ENCODE results near the gene ANHX. TPM values are rescaled to one million over a fixed set of nuclear protein-coding genes. Genes with fewer than 3 reads are reported as not detected.

The ANHX gene
- total RNA-seq, 1 experiment from 2014 or later = not detected

GRCh38 chr12:133236556-133236955 is 879 bp upstream of the ANHX start:
- CTCF ChIA-PET = no interaction called here
- ATAC-seq = no peak
- Histone ChIP-seq H3K27ac (ENCODE audit: low read length) (no peak overlapping the region), H3K9me3 (ENCODE audit: low read length) (no peaks in the 10 kb centered on the region), H3K79me2 (ENCODE audit: low read length) (no peaks in the 10 kb centered on the region), H4K20me1 (ENCODE audit: low read length) (no peaks in the 10 kb centered on the region), H3K4me3 (ENCODE audit: low read length) (no peak overlapping the region), H3K27me3 (ENCODE audit: low read length) (no peaks in the 10 kb centered on the region), H3K9ac (ENCODE audit: low read length) (no peak overlapping the region), H2AFZ (ENCODE audit: low read length) (no peak overlapping the region), H3F3A (ENCODE audit: low read length, unreplicated experiment) (no peaks in the 10 kb centered on the region), H3K36me3 (ENCODE audit: low read depth, low read length) (no peaks in the 10 kb centered on the region), H3K4me2 (ENCODE audit: low read length) (no peak overlapping the region), H3K9me2 (replicated peaks; ENCODE audit: low read length) (no peaks in the 10 kb centered on the region), H3K4me1 (ENCODE audit: insufficient read depth, low read length) (no peaks in the 10 kb centered on the region)
- intact Hi-C loops (cut with micrococcal nuclease) = no loop called here
- BruUV-seq (replicated peaks) = no TSS peak
- DNase-seq = no peak
- POLR2A ChIA-PET (ENCODE audit: unreplicated experiment) = no interaction called here
- no peak for TF ChIP-seq EZH2phosphoT487 (IDR thresholded peaks at IDR 0.05; ENCODE audit: borderline replicate concordance, low read length)
- TF ChIP-seq EZH2 (IDR thresholded peaks at IDR 0.05; ENCODE audit: low read length, unreplicated experiment) = no peak

- ChIA-PET CTCF (no interaction called here), POLR2A (ENCODE audit: unreplicated experiment) (no interaction called here)
- no peak for TF ChIP-seq EZH2 (IDR thresholded peaks at IDR 0.05; ENCODE audit: low read length, unreplicated experiment)
- TF ChIP-seq EZH2phosphoT487 (IDR thresholded peaks at IDR 0.05; ENCODE audit: borderline replicate concordance, low read length) = no peak
- TF ChIP-seq CTCF (conservative IDR thresholded peaks at IDR 0.05; ENCODE audit: low read depth, low read length) = no peak
- no peak overlapping the region for H3K4me2 ChIP-seq (ENCODE audit: low read length)
- DNase-seq (no peak), ATAC-seq (no peak)
- H3K27ac ChIP-seq (ENCODE audit: low read length) = no peak overlapping the region
- intact Hi-C loops (cut with micrococcal nuclease) = no loop called here
- no peak overlapping the region for H3K9ac ChIP-seq (ENCODE audit: low read length)
- H3K9me3 ChIP-seq (ENCODE audit: low read length) = no peaks in the 10 kb centered on the region
- H3K27me3 ChIP-seq (ENCODE audit: low read length) = no peaks in the 10 kb centered on the region
- H4K20me1 ChIP-seq (ENCODE audit: low read length) = no peaks in the 10 kb centered on the region
- H3F3A ChIP-seq (ENCODE audit: low read length, unreplicated experiment) = no peaks in the 10 kb centered on the region
- no peaks in the 10 kb centered on the region for H3K4me1 ChIP-seq (ENCODE audit: insufficient read depth, low read length)
- H3K36me3 ChIP-seq (ENCODE audit: low read depth, low read length) = no peaks in the 10 kb centered on the region
- H2AFZ ChIP-seq (ENCODE audit: low read length) = no peak overlapping the region
- no peaks in the 10 kb centered on the region for H3K9me2 ChIP-seq (replicated peaks; ENCODE audit: low read length)
- BruUV-seq (replicated peaks) = no TSS peak
- no peaks in the 10 kb centered on the region for H3K79me2 ChIP-seq (ENCODE audit: low read length)
- H3K4me3 ChIP-seq (ENCODE audit: low read length) = no peak overlapping the region
Measured at GRCh38 chr12:133236144-133236543, 467 bp upstream of the ANHX start.

- no peak for DNase-seq
- no peak overlapping the region for H3K4me3 ChIP-seq (ENCODE audit: low read length)
- intact Hi-C loops (cut with micrococcal nuclease) = no loop called here
- no peak for ATAC-seq
- H3K36me3 ChIP-seq (ENCODE audit: low read depth, low read length) = no peaks in the 10 kb centered on the region
- no peaks in the 10 kb centered on the region for H3K9me2 ChIP-seq (replicated peaks; ENCODE audit: low read length)
- ChIA-PET CTCF (no interaction called here), POLR2A (ENCODE audit: unreplicated experiment) (no interaction called here)
- H4K20me1 ChIP-seq (ENCODE audit: low read length) = no peaks in the 10 kb centered on the region
- no TSS peak for BruUV-seq (replicated peaks)
- no peaks in the 10 kb centered on the region for H3K27me3 ChIP-seq (ENCODE audit: low read length)
- no peaks in the 10 kb centered on the region for H3K9me3 ChIP-seq (ENCODE audit: low read length)
- no peak overlapping the region for H3K27ac ChIP-seq (ENCODE audit: low read length)
- H3K4me2 ChIP-seq (ENCODE audit: low read length) = no peak overlapping the region
- no peaks in the 10 kb centered on the region for H3F3A ChIP-seq (ENCODE audit: low read length, unreplicated experiment)
- H2AFZ ChIP-seq (ENCODE audit: low read length) = no peak overlapping the region
- no peaks in the 10 kb centered on the region for H3K79me2 ChIP-seq (ENCODE audit: low read length)
- no peaks in the 10 kb centered on the region for H3K4me1 ChIP-seq (ENCODE audit: insufficient read depth, low read length)
- H3K9ac ChIP-seq (ENCODE audit: low read length) = no peak overlapping the region
- TF ChIP-seq EZH2 (IDR thresholded peaks at IDR 0.05; ENCODE audit: low read length, unreplicated experiment) (no peak), EZH2phosphoT487 (IDR thresholded peaks at IDR 0.05; ENCODE audit: borderline replicate concordance, low read length) (no peak), CTCF (conservative IDR thresholded peaks at IDR 0.05; ENCODE audit: low read depth, low read length) (no peak)
Measured at GRCh38 chr12:133234971-133235370, 706 bp downstream of the ANHX start.
